Spleen (tissue), 11 donors: ENCODE results near the gene NCOA1. TPM values are rescaled to one million over a fixed set of nuclear protein-coding genes. Genes with fewer than 3 reads are reported as not detected.

Experiments used
- DNase-seq: peaks from one replicate; pipeline ENCODE4 v3.0.0-alpha.2; 2020
- H3K27ac ChIP-seq, 8 donors: fragments of 200-600 bp; sonication (generic) in 7 of 8; 1 replicate in 4 of 8; 2 replicates in 4 of 8; pipeline versions ENCODE4 v1.5.0 to v1.8.0; 2016 to 2021; ENCODE audit warnings: inconsistent platforms in 4 of 8, mild to moderate bottlenecking in 4 of 8, moderate library complexity in 1 of 8
- H3K27me3 ChIP-seq, 7 donors: fragments of 200-600 bp; sonication (generic) in 6 of 7; replicated peaks in 1 of 7; 1 replicate in 4 of 7; 2 replicates in 3 of 7; pipeline versions ENCODE4 v1.5.0 to v1.8.0; 2016 to 2021; ENCODE audit warnings: inconsistent platforms in 3 of 7, mild to moderate bottlenecking in 1 of 7
- H3K36me3 ChIP-seq, 6 donors: fragments of 200-600 bp; sonication (generic) in 5 of 6; 1 replicate in 4 of 6; 2 replicates in 2 of 6; pipeline versions ENCODE4 v1.5.0 to v1.8.0; 2016 to 2021; ENCODE audit warnings: inconsistent platforms in 2 of 6
- H3K4me1 ChIP-seq, 6 donors: fragments of 200-600 bp; sonication (generic) in 5 of 6; 1 replicate in 3 of 6; 2 replicates in 3 of 6; pipeline versions ENCODE4 v1.5.0 to v1.8.0; 2016 to 2021; ENCODE audit warnings: inconsistent platforms in 3 of 6
- H3K4me3 ChIP-seq, 8 donors: fragments of 200-600 bp; sonication (generic) in 7 of 8; 1 replicate in 4 of 8; 2 replicates in 4 of 8; pipeline versions ENCODE4 v1.5.0 to v1.8.0; 2016 to 2021; ENCODE audit warnings: inconsistent platforms in 4 of 8, mild to moderate bottlenecking in 4 of 8, moderate library complexity in 2 of 8
- H3K9me3 ChIP-seq, 8 donors: fragments of 200-600 bp; sonication (generic) in 7 of 8; 1 replicate in 4 of 8; 2 replicates in 4 of 8; pipeline versions ENCODE4 v1.5.0 to v1.8.0; 2016 to 2021; ENCODE audit warnings: inconsistent platforms in 4 of 8
- CTCF ChIP-seq, 11 experiments: fragments of 200-600 bp in 7 of 11; fragments of 450-650 bp in 4 of 11; sonication (generic) in 4 of 11; IDR thresholded peaks in 8 of 11; conservative IDR thresholded peaks in 3 of 11; 1 replicate in 7 of 11; 2 replicates in 4 of 11; pipeline versions ENCODE4 v1.4.0 to v1.8.0; 2016 to 2021; ENCODE audit warnings: antibody characterized with exemption in 11 of 11, inconsistent platforms in 4 of 11, mild to moderate bottlenecking in 1 of 11
- POLR2A ChIP-seq, 3 donors: fragments of 450-650 bp; IDR thresholded peaks; one replicate each; pipeline ENCODE4 v1.5.1; 2017; ENCODE audit warnings: antibody characterized with exemption in 3 of 3, mild to moderate bottlenecking in 1 of 3
- POLR2AphosphoS5 ChIP-seq, 3 donors: sonication (generic); formaldehyde crosslinking; IDR thresholded peaks; one replicate each; pipeline ENCODE4 v1.5.1; 2017; ENCODE audit warnings: antibody characterized with exemption in 3 of 3
- WGBS, 5 donors: extraction: QIAGEN DNeasy Blood & Tissue Kit in 3 of 5; methylation state at CpG; one replicate each; pipeline versions ENCODE4 v1.1.5 to v1.1.7; 2013 to 2018; 5-methylcytosine and 5-hydroxymethylcytosine counted together
- intact Hi-C: fragments of 100-400 bp; cut with DNase I; formaldehyde crosslinking; loops from one replicate; pipeline ENCODE4 v1.15.0; 2023; ENCODE audit warnings: low total_unique reads
- polyA plus RNA-seq, 3 donors: library from polyadenylated mRNA; stranded (reverse); fragments of 200-250 nt; gene quantifications; one replicate each; pipeline ENCODE4 v1.2.1, GENCODE V29; 2013
- total RNA-seq, 7 donors: library from RNA; depleted of rRNA in 3 of 7; stranded (reverse); fragments of >200 nt in 3 of 7; fragmentation: NEBNext Ultra II Directional in 4 of 7; extraction: Animal tissue kit (Norgen Biotek cat#: 25700) in 4 of 7; gene quantifications; one replicate each; pipeline versions ENCODE4 v1.1.0 to v1.2.1, GENCODE V29; 2016 to 2021
- donor health status: healthy with polysubstance abuse.
- donor health status: DM: no; HTN: no; CAD: no; lungs with moderate emphysema.
- donor health status: DM: no; HTN: no; CAD: no.
- donor health status: Bipolar disorder and iron deficiency.
- donor health status: healthy.
- donor health status: DM: no; HTN: no; CAD: no.
- donor health status: DM: yes; HTN: yes; CAD: no.

NCOA1 gene
- total and polyA plus RNA-seq, 10 donors = 4.4 to 73.6 (median 54.4) TPM

- Histone ChIP-seq H3K4me1 (peaks cover 18 to 74% (median 53%) of the 10 kb centered on the region in 6 donors), H3K9me3 (no peaks in the 10 kb centered on the region), H3K36me3 (no peaks in the 10 kb centered on the region), H3K4me3 (peak overlapping the region; percentile 81 to 96 (median 86)), H3K27ac (peak overlapping the region; percentile 74 to 97 (median 96)), H3K27me3 (no peaks in the 10 kb centered on the region)
- TF ChIP-seq POLR2A (IDR thresholded peaks at IDR 0.05) (no peak), CTCF (IDR thresholded peaks at IDR 0.05 in 8 of 11, conservative IDR thresholded peaks at IDR 0.05 in 3 of 11) (no peak), POLR2AphosphoS5 (IDR thresholded peaks at IDR 0.05) (no peak)
- no peak for DNase-seq
- intact Hi-C loops = no loop called here
- WGBS, 5 donors = 34 to 54% (median 34%) methylated on average over 16 of the region's 16 CpGs
These were observed 1.6 kb downstream of the NCOA1 start for GRCh38 chr2:24492421-24493279.

GRCh38 chr2:24493713-24494112, 2.7 kb downstream of the NCOA1 start:
- TF ChIP-seq CTCF (IDR thresholded peaks at IDR 0.05 in 8 of 11, conservative IDR thresholded peaks at IDR 0.05 in 3 of 11) (no peak), POLR2AphosphoS5 (IDR thresholded peaks at IDR 0.05) (no peak), POLR2A (IDR thresholded peaks at IDR 0.05) (no peak)
- 24 to 55% (median 44%) methylated on average over 1 of the region's 1 CpG for WGBS, 5 donors
- no peaks in the 10 kb centered on the region for H3K9me3 ChIP-seq
- intact Hi-C loops = no loop called here
- H3K27ac ChIP-seq = peak overlapping the region in 6 of 8 donors; percentile 26 to 97 (median 96)
- H3K36me3 ChIP-seq = no peaks in the 10 kb centered on the region
- no peaks in the 10 kb centered on the region for H3K27me3 ChIP-seq
- no peak for DNase-seq
- H3K4me3 ChIP-seq = peak overlapping the region in 4 of 8 donors; percentile 81 to 96 (median 90)
- H3K4me1 ChIP-seq = peaks cover 18 to 85% (median 58%) of the 10 kb centered on the region in 6 donors

GRCh38 chr2:24494410-24494809, 3.4 kb downstream of the NCOA1 start:
- DNase-seq = no peak
- H3K4me1 ChIP-seq = peaks cover 18 to 89% (median 58%) of the 10 kb centered on the region in 6 donors
- no peak overlapping the region for H3K4me3 ChIP-seq
- no peaks in the 10 kb centered on the region for H3K9me3 ChIP-seq
- intact Hi-C loops = no loop called here
- TF ChIP-seq POLR2AphosphoS5 (IDR thresholded peaks at IDR 0.05) (no peak), CTCF (IDR thresholded peaks at IDR 0.05 in 8 of 11, conservative IDR thresholded peaks at IDR 0.05 in 3 of 11) (no peak), POLR2A (IDR thresholded peaks at IDR 0.05) (no peak)
- WGBS, 5 donors = 87 to 93% (median 90%) methylated on average over 7 of the region's 7 CpGs
- no peaks in the 10 kb centered on the region for H3K27me3 ChIP-seq
- no peaks in the 10 kb centered on the region for H3K36me3 ChIP-seq
- H3K27ac ChIP-seq = no peak overlapping the region

- intact Hi-C loops = no loop called here
- DNase-seq = no peak
- H3K9me3 ChIP-seq = no peaks in the 10 kb centered on the region
- H3K27me3 ChIP-seq = no peaks in the 10 kb centered on the region
- no peaks in the 10 kb centered on the region for H3K36me3 ChIP-seq
- 91 to 95% (median 93%) methylated on average over 4 of the region's 4 CpGs for WGBS, 5 donors
- peaks cover 12 to 82% (median 48%) of the 10 kb centered on the region in 6 donors for H3K4me1 ChIP-seq
- TF ChIP-seq POLR2A (IDR thresholded peaks at IDR 0.05) (no peak), CTCF (IDR thresholded peaks at IDR 0.05 in 8 of 11, conservative IDR thresholded peaks at IDR 0.05 in 3 of 11) (no peak), POLR2AphosphoS5 (IDR thresholded peaks at IDR 0.05) (no peak)
- no peak overlapping the region for H3K27ac ChIP-seq
- H3K4me3 ChIP-seq = no peak overlapping the region
These were observed 4.4 kb downstream of the NCOA1 start for GRCh38 chr2:24495451-24495850.
